ENCODE measurements around the gene CD2.

CD2 gene

DNA sequence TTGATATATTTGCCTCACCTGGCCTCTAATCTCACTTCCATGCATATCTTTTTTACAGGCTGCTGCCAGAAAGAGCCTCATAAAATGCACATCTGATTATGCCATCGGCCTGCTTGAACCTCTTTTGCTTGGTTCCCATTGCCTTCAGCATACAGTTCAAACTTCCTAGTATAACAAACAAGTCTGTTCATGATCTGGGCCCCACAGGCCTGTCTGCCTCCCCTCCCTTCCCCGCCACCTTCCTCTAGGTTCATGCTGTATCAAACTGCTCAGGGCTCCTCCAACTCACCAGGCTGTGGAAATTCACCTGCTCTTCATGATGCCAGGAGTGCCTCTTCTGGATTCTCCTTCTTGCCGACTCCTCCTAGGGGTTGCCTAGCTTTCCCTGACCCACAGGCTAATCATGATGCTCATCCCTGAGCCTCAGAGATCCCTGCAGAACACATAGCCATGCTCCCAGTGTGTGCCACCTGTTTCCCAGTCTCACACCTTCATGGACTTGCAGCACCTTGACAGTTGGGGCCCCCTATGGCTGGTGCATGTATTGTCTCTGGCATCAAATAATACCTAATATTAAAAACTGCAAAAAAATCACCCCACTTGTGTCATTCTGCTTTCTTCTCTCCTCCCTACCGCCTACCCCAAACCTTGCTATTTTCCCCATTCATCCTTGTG lies 33.7 kb upstream of the CD2 start:
- TF ChIP-seq, protein P1, sequence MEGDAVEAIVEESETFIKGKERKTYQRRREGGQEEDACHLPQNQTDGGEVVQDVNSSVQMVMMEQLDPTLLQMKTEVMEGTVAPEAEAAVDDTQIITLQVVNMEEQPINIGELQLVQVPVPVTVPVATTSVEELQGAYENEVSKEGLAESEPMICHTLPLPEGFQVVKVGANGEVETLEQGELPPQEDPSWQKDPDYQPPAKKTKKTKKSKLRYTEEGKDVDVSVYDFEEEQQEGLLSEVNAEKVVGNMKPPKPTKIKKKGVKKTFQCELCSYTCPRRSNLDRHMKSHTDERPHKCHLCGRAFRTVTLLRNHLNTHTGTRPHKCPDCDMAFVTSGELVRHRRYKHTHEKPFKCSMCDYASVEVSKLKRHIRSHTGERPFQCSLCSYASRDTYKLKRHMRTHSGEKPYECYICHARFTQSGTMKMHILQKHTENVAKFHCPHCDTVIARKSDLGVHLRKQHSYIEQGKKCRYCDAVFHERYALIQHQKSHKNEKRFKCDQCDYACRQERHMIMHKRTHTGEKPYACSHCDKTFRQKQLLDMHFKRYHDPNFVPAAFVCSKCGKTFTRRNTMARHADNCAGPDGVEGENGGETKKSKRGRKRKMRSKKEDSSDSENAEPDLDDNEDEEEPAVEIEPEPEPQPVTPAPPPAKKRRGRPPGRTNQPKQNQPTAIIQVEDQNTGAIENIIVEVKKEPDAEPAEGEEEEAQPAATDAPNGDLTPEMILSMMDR (IDR thresholded peaks at IDR 0.05; ENCODE audit: extremely low read depth, insufficient read depth, missing control alignments), result no peak
- no peak for DNase-seq (ENCODE audit: low spot score)
- in situ Hi-C loops (cut with MboI; ENCODE audit: low pct_unique_long_range_greater_than_20kb, low sequenced_read_pairs, unreplicated experiment), result no loop called here

DNA sequence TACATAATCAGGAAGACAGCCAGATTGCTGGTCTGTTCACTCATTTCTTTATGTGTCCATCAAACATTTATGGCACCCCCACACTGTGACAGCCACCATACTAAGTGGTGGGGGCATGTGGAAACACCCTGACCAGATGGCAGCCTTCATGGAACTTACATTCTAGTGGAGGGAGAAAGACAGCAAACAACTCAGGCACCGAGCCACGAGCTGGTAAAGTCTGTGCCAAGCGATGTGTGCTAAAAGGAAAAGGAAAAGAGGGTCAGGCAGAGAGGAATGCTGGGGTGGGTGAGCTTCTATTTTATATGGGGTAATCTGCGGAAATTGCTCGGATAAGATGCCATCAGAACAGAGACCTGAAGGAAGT lies 33.2 kb upstream of the CD2 start:
- in situ Hi-C loops (cut with MboI; ENCODE audit: low pct_unique_long_range_greater_than_20kb, low sequenced_read_pairs, unreplicated experiment), result no loop called here
- no peak for DNase-seq (ENCODE audit: low spot score)
- TF ChIP-seq, protein P1 (IDR thresholded peaks at IDR 0.05; ENCODE audit: extremely low read depth, insufficient read depth, missing control alignments), result no peak

DNA sequence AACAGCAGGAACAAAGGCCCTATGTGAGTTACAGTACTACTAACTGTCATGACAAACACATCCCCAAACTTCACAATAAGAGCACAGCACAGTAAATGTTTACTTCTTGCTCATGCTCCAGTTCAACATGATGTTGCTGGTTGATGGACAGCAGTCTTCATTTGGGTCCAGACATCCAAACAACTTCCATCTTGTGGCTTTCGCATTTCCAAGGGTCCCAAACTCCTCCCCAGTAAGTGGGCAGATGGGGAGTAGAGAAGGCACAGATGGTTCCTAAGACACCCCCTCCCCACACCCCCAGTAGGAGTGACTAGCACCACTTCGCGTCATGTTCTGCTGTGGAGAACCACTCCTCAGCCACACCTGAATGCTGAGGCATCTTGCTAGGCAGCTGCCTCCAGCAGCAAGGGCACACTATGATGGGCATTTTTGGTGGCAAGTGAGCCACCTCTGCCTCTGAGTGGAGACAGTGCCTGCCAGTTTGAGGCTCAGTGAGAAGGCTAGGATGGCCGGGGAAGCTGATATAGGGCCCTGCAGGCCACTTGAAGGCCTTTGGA lies 32.7 kb upstream of the CD2 start:
- TF ChIP-seq, protein P1 (IDR thresholded peaks at IDR 0.05; ENCODE audit: extremely low read depth, insufficient read depth, missing control alignments), result no peak
- in situ Hi-C loops (cut with MboI; ENCODE audit: low pct_unique_long_range_greater_than_20kb, low sequenced_read_pairs, unreplicated experiment), result no loop called here
- DNase-seq (ENCODE audit: low spot score), result no peak

DNA sequence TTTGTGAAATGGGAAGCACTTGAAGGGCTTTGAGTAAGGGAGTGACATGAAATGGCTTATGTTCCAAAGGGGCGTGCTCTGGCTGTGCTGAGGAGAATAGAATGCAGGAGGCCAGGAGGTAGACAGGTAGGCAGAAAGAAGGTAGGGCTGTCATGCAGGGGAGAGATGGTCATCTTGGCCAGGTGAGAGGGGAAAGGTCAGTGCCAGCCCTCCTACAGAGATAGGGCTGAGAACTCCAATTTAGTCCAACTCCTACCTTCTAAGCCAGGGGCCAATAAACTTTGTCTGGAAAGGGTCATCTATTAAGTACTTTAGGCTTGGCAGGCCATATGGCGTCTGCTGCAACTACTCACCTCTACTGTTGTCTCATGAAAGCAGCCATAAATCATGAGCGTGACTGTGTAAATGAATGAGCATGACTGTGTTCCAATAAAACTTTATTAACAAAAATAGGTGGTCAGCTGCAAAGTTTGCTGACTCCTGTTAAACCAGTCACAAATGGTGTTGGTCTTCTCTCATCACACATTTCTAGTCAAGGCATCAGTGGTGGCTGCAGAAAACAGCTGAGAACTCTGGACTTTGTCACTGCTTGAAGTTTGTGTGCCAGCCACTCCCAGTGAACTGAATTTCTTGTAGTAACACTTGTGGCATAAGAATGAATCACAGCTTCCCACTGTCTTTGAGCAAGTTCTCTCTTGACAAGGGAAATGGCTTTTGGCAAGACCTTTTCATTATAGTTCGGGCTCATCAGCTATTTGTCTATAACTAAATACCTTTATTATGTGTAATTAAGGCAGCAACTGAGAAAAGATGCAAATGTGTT lies 32.0 kb upstream of the CD2 start:
- in situ Hi-C loops (cut with MboI; ENCODE audit: low pct_unique_long_range_greater_than_20kb, low sequenced_read_pairs, unreplicated experiment), result no loop called here
- DNase-seq (ENCODE audit: low spot score), result no peak

DNA sequence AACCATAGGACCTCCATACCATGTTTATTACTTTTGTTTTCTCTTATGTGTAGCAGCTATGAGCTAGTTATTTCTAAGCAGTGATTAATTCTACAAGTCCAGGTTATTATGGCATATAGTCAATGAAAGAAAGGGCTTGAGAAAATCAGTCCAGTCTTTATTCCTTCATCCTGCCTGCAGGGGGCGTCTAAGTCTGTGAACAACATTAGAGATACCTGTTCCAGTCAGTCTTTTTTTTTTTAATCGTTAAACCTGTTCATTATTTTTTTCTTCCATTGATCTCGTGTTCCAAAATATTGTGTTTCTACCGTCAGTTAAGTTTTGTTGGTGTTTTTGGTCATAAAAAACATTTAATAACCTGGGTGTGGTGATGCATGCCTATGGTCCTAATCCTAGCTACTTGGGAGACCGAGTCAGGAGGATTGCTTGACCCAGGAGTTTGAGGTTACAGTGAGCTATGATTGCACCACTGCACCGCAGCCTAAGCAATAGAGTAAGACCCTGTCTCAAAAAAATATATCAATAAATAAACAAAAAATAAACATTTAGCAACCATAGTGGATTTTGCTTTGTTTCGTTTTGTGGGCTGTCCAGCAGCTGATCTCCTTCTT lies 29.4 kb upstream of the CD2 start:
- TF ChIP-seq, protein P1 (IDR thresholded peaks at IDR 0.05; ENCODE audit: extremely low read depth, insufficient read depth, missing control alignments), result peak; percentile 76
- peak; percentile 65 for DNase-seq (ENCODE audit: low spot score)
- in situ Hi-C loops (cut with MboI; ENCODE audit: low pct_unique_long_range_greater_than_20kb, low sequenced_read_pairs, unreplicated experiment), result no loop called here

More for the DNA sequence above, 32.0 kb upstream of the CD2 start:
- TF ChIP-seq, protein P1 (IDR thresholded peaks at IDR 0.05; ENCODE audit: extremely low read depth, insufficient read depth, missing control alignments), result no peak

DNA sequence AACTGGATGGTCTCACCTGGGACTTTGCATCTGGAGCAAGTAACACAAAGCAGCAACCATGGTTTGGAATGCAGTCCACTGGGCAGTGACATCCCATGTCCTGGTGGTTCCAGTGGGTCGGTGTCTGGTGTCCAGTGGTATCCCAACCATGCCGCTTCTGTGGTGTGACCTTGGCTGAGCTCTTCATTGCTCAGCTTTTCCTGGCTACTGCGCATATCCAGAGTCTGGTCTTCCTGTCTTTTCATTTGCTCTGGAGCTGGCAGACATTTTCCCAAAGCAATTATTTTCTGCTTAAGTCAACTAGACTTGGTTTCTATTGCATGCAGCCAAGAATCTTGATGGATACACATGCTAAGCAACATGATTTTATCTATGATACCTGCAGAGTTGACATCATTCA lies 28.4 kb upstream of the CD2 start:
- DNase-seq (ENCODE audit: low spot score), result no peak
- TF ChIP-seq, protein P1 (IDR thresholded peaks at IDR 0.05; ENCODE audit: extremely low read depth, insufficient read depth, missing control alignments), result no peak
- in situ Hi-C loops (cut with MboI; ENCODE audit: low pct_unique_long_range_greater_than_20kb, low sequenced_read_pairs, unreplicated experiment), result no loop called here
